COLO668 (cell line): Measurements from ENCODE around the gene ACHE.

Experiments
- DNase-seq: peaks from one replicate; lab custom pipeline; 2025; ENCODE audit not compliant: unreplicated experiment; lab: John Stamatoyannopoulos, UW

The ACHE gene

DNA sequence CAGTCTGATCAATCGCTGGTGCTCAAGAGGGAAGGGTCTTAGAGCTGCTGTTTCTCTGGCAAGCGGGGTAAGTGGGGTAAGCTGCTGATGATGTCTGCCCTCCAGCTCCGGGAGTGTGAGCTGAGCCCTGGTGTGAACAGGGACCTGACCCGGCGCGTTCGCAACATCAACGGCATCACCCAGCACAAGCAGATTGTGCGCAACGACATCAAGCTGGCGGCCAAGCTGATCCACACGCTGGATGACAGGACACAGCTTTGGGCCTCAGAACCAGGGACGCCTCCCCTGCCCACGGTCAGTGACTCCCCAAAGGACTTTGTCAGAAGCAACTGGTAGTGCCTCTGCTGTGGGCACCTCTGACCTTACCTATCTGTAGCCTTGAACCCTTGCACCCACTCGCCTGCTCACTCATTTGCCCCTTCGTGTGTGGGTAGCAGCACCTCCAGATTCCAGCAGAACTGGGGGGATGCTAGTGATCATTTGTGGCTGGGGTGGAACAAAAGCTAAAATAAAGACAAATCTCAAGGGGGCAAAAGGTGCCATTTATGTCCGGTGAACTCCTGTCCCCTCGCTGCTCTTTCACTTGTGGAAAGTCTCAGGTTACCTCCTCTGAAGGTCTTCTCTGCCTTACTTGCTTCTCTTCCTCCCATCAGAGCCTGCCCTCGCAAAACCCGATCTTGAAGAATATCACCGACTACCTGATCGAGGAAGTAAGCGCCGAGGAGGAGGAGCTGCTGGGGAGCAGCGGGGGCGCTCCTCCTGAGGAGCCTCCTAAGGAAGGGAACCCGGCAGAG lies 9.3 kb downstream of the ACHE start:
- DNase-seq = no peak

DNA sequence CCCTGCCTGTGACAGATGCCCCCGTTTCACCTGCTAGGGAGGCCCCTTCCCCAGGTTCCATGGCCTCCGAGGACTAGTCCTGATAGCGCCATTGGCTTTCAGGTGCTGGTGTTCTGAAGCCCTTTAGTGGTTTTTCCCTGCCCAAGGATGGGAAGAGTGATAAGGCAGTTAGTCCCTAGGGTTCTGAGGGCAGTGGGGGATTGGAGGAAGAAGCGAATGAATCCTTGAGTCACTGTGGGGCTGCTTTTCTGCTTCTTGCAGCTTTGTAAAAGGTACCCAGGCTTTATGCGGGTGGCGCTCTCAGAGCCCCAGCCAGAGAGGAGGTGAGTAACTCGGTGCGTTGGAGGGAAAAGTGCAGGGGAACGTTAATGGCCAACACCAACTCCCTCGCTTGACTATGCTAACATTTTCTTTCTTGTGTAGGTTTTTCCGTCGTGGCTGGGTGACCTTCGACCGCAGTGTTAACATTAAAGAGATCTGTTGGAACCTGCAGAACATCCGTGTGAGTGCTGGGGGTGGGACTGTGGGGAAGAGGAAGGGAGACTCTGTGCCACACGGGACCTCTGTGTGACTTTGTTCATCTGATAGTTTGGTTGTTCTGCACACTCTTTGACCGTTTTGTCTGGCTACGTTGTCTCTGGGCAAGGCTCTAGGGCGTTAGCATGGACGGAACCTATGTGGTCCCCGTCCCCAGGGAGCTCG lies 10.1 kb downstream of the ACHE start:
- no peak for DNase-seq

DNA sequence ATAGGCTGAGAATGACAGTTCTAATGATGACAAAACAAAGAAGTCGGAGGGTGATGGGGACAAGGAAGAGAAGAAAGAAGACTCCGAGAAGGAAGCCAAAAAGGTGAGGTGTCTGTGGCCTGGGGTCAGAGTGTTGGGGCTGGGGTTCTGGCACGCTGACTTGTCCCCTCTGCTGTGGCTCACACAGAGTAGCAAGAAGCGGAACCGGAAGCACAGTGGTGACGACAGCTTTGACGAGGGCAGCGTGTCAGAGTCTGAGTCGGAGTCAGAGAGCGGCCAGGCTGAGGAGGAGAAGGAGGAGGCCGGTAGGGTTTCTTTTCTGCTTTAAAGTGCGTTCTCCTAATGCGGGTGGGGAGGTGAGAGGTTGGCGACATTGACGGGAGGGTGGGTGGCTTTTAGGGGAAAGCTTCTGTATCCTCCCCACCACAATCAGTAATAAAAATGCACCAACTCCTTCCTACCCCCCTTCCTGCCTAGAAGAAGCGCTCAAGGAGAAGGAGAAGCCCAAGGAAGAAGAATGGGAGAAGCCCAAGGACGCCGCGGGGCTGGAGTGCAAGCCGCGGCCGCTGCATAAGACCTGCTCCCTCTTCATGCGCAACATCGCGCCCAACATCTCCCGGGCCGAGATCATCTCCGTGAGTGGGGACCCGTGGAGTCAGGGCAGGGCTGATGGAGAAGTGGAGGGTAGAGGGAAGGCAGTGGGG lies 10.8 kb downstream of the ACHE start:
- no peak for DNase-seq

DNA sequence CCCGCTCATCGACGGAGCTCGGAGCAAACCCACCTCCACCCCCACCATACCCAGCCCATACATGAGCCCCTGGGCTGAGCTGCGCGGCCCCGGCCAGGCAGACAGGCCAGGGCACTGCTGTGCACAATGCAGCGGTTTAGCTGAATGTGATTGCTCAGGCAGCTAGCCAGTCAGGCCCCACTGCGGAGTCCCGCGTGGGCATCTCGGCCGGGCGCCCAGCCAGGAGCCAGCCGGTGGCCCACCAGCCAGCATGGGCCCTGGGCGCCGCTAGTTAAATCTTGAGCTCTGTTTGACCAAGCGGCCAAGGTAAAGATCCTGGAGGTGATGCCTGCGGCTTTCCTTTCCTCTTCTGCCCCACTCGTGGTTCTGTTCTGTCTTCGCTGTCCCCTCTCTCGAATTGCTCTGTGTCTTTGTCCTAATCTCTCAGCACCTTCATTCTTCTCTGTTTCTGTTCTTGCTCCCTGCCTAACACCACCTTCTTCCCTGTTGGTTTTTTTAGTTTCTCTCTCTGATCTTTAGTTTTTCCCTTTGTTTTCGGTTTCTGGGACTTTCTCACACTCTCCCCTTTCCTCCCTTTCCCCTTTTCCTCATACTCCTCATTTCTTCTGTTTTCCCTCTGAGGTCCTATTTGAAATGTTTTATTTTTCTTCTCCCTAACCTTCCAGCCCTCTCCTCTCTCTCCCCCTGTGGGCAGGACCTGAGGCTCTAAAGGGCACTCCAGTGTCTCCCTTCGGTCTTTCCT lies 12.7 kb downstream of the ACHE start:
- no peak for DNase-seq

DNA sequence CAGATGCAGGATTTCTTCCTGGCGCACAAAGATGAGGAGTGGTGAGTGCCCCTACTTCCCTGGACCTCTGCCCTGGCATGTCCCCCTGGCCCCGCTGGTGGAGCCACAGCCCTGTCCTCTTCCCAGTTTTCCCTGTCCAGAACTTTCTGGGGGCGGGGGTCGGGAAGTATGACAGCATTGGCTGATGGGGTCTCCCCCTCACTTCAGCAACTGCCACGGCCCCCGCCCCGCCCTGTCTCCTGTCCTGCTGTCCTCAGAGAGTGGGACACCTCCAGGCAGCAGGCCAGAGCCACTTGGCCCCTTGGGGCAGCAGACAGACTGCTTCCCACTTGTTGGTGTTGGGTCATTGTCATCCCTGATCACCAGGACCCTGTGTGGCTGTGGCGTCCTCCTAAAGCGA lies 13.5 kb downstream of the ACHE start:
- no peak for DNase-seq

DNA sequence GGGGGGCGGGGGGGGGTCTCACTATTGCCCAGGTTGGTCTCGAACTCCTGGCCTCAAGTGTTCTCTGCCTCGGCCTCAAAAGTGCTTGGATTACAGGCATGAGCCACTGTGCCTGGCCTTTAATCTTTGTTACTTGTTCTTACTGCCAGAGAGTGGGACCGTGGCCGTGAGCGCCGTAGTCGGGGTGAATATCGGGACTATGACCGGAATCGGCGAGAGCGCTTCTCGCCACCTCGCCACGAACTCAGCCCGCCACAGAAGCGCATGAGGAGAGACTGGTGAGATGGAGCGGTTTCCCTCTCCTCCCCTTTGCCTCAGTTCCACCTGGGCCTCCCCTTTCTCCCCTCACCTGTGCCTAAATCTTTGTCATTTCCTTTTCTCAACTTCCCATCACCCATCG lies 14.6 kb downstream of the ACHE start:
- no peak for DNase-seq

DNA sequence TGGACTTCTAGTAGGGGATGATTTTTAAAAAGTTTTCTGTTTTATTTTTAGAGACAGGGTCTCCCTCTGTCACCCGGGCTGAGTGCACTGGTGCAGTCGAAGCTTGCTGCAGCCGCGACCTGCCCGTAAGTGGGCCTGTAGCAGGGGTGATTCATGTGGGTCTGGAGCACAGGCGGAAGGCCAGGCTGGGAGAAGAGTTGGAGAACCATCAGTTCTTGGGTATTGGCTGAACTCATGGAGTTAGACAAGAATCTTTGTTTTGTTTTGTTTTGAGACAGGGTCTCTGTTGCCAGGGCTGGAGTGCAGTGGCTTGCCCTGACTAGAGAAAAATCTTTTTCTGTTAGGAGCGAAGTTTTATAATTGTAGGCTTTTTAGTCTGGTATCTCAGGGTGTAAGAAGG lies 15.0 kb downstream of the ACHE start:
- no peak for DNase-seq

DNA sequence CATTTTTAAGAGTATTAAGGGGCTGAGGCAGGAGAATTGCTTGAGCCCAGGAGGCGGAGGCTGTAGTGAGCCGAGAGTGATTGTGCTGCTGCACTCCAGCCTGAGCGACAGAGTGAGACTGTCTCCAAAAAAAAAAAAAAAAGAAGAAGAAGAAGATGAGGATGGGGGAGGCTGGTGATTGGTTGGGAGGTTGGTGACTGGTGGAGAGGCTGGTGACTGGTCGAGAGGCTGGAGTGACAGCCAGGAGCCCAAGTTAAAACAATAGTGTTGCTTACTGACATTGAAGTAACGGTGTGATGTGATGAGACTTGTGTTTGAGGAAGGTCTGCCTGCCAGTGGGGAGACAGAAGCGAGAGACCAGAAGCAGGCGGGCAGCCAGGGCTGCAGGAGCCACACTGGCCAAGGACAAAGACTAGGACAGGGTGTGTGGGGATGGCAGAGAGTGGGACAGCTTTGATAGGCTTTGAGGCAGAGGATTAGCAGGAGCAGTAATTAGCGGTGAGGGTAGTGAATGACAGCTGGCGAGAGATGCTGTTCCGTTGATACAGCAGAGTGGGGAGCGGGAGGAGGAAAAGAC lies 15.9 kb downstream of the ACHE start:
- DNase-seq = no peak

DNA sequence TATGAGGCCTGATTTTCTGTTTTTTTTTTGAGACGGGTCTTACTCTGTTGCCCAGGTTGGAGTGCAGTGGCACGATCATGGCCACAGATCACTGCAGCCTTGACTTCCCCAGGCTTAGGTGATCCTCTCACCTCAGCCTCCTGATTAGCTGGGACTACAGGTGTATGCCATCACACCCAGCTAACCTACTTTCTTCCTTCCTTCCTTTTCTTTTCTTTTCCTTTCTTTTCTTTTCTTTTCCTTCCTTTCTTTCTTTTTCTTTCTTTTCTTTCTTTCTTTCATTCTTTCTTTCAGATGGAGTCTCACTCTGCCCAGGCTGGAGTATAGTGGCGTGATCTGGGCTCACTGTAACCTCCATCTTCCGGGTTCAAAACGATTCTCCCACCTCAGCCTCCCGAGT lies 17.0 kb downstream of the ACHE start:
- no peak for DNase-seq

DNA sequence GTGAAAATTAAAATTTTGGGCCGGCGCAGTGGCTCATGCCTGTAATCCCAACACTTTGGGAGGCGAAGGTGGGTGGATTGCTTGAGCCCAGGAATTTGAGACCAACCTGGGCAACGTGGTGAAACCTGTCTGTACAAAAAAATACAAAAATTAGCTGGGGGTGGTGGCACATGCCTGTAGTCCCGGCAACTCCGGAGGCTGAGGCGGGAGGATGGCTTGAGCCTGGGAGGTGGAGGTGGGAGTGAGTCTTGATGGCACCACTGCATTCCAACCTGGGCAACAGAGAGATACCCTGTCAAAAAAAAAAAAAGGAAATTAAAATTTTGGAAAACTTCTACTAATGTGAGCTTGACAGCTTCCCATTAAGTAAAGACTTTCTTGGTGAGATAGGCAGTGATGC lies 17.7 kb downstream of the ACHE start:
- DNase-seq = no peak

DNA sequence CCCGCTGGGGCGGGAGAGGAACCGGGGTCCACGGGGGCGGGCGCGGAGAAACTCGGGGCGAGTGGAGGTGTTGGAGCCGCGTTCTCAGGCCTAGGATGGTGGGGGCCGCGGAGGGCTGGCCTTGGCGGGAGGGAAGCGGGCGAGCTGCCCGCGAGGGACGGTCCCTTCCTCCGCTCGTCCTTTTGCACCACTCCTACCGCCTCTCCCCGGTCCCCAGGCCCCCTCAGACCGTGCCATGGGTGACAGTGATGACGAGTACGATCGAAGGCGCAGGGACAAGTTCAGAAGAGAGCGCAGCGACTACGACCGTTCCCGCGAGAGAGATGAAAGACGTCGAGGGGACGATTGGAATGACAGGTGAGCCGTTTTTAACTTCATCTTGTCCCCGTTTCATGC lies 20.3 kb downstream of the ACHE start:
- DNase-seq = peak; percentile 48

DNA sequence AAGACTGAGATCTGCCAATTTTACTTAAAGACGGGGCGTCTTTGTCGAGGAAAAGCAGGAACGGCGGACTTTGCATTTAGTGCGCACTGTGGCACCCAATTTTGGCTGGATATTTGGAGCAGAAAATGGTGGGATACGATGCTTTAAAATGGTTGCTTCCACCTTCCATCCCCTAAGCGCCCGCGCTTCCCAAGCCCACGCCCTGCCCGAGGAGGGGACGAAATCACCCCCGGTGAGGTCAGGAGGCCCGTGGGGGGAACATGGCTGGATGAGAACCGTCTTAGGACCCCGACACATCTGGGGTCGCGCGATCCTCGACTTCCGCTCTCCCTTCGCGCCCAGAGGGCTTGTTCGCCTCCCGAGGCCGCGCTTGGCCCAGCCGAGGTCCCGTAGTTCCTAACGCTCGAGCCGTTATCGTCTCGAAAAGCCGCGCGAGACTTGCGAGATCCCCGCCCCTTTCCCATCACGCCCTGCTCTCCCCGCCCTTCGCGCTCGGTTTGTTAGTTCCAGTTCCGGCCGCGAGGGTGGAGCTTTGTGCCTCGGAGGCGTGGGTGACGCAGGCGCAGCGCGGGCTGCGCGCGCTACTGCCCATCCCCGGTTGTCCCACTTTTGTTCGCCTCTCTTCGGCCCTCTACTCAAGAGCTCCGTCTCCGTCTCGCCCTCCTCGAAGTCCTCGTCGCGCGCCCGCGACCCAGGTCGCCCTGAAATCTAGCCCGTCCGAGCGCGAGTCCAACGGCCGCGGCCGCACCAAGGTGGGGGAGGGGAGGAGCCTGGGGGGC lies 20.9 kb downstream of the ACHE start, which contains the start of gene SRRT:
Gene SRRT (plus strand): TSS at position 527 of the 779 bp plus-strand sequence. CDS start 488 bp downstream, outside the sequence.
- peak; percentile 99 for DNase-seq

DNA sequence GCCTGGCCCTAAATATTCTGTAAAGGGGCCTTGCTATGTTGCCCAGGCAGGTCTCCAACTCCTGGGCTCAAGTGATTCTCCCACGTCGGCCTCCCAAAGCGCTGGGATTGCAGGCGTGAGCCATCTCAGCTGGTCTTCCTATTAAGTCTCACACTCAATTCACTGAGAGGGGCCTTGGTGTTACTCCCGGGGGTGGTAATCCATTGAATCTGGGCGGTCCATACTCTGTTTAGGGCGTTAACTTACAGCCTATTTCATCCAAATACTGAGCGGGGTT lies 21.4 kb downstream of the ACHE start:
- DNase-seq = no peak

DNA sequence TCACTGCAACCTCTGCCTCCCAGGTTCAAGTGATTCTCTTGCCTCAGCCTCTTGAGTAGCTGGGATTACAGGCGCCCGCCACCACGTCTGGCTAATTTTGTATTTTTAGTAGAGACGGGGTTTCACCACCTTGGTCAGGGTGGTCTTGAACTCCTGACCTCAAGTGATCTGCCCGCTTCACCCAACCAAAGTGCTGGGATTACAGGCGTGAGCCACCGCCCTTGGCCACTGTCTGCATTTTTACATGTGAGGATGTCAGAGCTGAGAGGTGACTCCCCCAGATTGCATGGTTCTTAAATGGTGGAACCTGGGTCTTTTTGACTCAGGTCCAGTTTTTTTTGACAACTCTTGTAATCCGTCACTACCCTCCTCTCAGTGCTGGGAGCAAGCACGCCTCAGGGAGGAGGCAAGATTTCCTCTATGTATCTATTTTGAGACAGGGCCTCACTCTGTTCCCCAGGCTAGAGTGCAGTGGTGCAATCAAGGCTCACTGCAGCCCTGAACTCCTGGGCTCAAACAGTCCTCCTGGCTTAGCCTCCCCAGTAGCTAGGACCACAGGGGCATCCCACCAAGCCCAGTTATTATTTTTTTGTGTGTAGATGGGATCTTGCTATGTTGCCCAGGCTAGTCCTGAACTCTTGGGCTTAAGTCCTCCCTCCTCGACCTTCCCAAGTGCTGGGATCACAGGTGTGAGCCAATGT lies 21.9 kb downstream of the ACHE start:
- no peak for DNase-seq

DNA sequence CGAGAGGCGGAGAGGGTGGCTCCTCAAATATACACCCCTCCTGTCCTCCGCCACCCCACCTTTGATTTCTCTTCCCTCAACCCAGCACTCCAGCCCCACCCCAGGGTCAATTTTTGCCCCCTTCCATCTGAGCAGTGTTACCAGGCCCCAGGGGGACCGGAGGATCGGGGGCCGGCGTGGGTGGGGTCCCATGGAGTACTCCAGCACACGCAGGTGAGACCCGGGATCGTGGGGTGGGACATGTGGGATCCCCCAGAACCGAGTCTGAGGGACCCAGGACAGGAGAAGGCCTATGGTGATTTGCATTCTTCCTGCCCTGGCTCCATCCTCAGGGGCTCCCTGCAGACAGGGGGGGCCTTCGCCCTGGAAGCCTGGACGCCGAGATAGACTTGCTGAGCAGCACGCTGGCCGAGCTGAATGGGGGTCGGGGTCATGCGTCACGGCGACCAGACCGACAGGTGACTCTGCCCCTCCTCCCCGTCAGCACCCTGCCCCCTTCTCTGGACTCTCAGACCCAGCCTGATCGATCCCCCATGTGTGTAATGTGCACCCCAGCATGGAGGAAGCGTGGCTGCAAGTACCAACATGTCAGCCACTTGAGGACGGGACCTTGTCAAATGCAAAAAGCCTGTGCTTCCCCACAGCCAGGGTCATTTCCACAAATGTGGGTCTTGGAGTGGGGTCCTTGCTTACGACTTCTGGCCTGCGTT lies 27.8 kb downstream of the ACHE start:
- no peak for DNase-seq

DNA sequence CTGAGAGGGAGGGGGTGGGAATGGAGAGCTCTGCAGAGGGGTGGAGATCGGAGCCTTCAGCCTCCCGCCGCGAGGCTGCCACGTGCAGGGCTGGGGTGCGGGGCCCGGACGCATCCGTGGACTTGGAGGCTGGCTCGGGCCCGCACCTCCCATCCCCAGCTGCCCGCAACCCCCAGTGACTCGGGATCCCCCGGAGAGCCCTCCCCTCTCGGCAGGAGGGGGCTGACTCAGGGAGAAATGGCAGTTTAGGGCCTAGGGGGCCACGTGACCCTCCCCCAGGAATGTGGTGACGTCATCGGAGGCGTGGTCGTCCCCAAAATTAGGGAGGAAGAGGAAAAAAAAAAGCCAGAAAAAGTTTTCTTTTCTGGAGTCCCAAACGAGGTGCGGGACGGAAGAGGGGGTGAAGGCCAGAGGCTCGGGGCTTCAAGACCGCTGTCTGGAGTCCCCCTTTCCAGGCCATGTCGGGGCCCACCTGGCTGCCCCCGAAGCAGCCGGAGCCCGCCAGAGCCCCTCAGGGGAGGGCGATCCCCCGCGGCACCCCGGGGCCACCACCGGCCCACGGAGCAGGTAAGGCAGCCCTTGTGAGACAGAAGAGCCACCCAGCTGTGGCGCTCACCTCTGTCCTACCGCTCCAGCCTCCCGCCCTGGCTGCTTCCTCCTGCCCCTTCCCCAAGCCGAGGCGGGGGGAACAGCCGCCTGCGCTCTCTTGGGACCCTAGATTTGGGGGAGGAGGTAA lies 28.5 kb downstream of the ACHE start, which contains the start of gene TRIP6:
Gene TRIP6 (plus strand): TSS at position 348 of the 736 bp plus-strand sequence. CDS start 111 bp downstream, at position 459.
- DNase-seq = no peak

DNA sequence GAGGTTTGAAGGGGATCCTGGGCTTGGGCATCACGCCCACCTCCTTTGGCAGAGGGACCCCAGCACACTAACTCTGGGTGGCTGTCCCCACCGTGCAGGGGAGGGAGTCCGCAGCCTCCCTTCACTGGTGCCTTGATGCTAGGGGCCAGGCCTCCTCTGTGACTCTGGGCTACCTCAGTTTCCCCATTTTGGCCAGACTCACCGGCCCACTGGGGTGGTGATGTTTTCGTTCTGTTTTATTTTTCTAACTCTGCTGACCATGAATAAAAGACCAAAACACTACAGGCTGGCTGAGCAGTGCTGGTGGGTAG lies 29.0 kb downstream of the ACHE start:
- no peak for DNase-seq

DNA sequence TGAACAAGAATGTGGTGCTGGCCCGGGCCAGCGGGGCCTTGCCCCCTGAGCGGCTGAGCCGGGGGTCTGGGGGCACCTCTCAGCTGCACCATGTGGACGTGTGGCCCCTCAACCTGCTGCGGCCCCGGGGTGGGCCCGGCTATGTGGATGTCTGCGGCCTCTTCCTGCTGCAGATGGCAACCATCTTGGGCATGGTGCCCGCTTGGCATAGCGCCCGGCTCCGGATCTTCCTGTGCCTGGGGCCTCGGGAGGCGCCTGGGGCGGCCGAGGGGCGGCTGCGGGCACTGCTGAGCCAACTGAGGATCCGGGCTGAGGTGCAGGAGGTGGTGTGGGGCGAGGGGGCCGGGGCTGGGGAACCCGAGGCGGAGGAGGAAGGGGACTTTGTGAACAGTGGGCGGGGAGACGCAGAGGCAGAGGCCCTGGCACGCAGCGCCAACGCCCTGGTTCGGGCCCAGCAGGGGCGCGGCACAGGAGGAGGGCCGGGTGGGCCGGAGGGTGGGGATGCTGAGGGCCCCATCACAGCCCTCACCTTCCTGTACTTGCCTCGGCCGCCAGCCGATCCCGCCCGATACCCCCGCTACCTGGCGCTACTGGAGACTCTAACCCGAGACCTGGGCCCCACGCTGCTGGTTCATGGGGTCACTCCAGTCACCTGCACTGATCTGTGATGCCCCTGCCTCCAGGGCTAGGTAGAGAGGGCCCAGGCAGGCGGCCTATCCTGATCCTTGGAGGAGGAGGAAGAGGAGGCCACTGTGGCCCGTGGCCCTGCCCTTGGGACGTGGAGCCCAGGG lies 29.6 kb downstream of the ACHE start:
- DNase-seq = no peak
